Nephron progenitor cell (in vitro differentiated cells): ENCODE data around the gene SULT1C3.

Source experiments
- DNase-seq: peaks from one replicate; pipeline ENCODE4 v3.0.0; 2021
- H3K27ac Mint-ChIP-seq: 2 replicates; pipeline ENCODE4 v1.8.0; 2021; ENCODE audit warnings: mild to moderate bottlenecking, moderate library complexity, mixed read lengths
- H3K27me3 Mint-ChIP-seq: 2 replicates; pipeline ENCODE4 v1.8.0; 2021; ENCODE audit warnings: mild to moderate bottlenecking, low read depth, mixed read lengths; ENCODE audit not compliant: poor library complexity
- H3K36me3 Mint-ChIP-seq: 2 replicates; pipeline ENCODE4 v1.8.0; 2021; ENCODE audit warnings: low read depth, mixed read lengths
- H3K4me1 Mint-ChIP-seq: 2 replicates; pipeline ENCODE4 v1.8.0; 2021; ENCODE audit warnings: mixed read lengths
- H3K4me3 Mint-ChIP-seq: 2 replicates; pipeline ENCODE4 v1.8.0; 2021; ENCODE audit warnings: mild to moderate bottlenecking, moderate library complexity, mixed read lengths
- H3K9me3 Mint-ChIP-seq: 2 replicates; pipeline ENCODE4 v1.8.0; 2021; ENCODE audit warnings: mild to moderate bottlenecking, moderate library complexity, mixed read lengths
- CTCF ChIP-seq: fragments of 200-600 bp; sonication (generic); IDR thresholded peaks from 2 replicates; pipeline ENCODE4 v1.5.0; 2021; ENCODE audit warnings: antibody characterized with exemption

SULT1C3 gene

GRCh38 chr2:108293850-108294249 is 54.1 kb downstream of the SULT1C3 start:
- Mint-ChIP-seq H3K4me3 (no peak overlapping the region), H3K4me1 (peaks cover 53% of the 10 kb centered on the region), H3K27ac (no peak overlapping the region), H3K27me3 (peaks cover 6% of the 10 kb centered on the region), H3K36me3 (peaks cover 56% of the 10 kb centered on the region), H3K9me3 (peaks cover 20% of the 10 kb centered on the region)
- no peak for DNase-seq
- TF ChIP-seq CTCF: no peak

GRCh38 chr2:108297436-108298141 is 57.8 kb downstream of the SULT1C3 start:
- peaks cover 43% of the 10 kb centered on the region for H3K4me1 Mint-ChIP-seq
- DNase-seq: no peak

GRCh38 chr2:108301558-108301957 is 61.8 kb downstream of the SULT1C3 start:
- Mint-ChIP-seq H3K27me3 (peaks cover 6% of the 10 kb centered on the region), H3K36me3 (peaks cover 52% of the 10 kb centered on the region), H3K9me3 (peaks cover 18% of the 10 kb centered on the region), H3K27ac (no peak overlapping the region), H3K4me1 (peaks cover 51% of the 10 kb centered on the region), H3K4me3 (no peak overlapping the region)
- no peak for DNase-seq
- no peak for TF ChIP-seq CTCF

More at GRCh38 chr2:108297436-108298141, 57.8 kb downstream of the SULT1C3 start:
- Mint-ChIP-seq H3K9me3 (peaks cover 18% of the 10 kb centered on the region), H3K27ac (no peak overlapping the region), H3K36me3 (peaks cover 61% of the 10 kb centered on the region), H3K27me3 (peaks cover 3% of the 10 kb centered on the region), H3K4me3 (no peak overlapping the region)
- no peak for TF ChIP-seq CTCF

GRCh38 chr2:108304975-108305374 is 65.2 kb downstream of the SULT1C3 start:
- no peak for DNase-seq
- peaks cover 10% of the 10 kb centered on the region for H3K27me3 Mint-ChIP-seq

GRCh38 chr2:108305901-108306300 is 66.1 kb downstream of the SULT1C3 start:
- TF ChIP-seq CTCF: no peak
- Mint-ChIP-seq H3K36me3 (peaks cover 58% of the 10 kb centered on the region), H3K9me3 (peaks cover 11% of the 10 kb centered on the region), H3K27me3 (peaks cover 10% of the 10 kb centered on the region), H3K4me1 (peaks cover 35% of the 10 kb centered on the region), H3K27ac (peak overlapping the region; percentile 18), H3K4me3 (no peak overlapping the region)
- no peak for DNase-seq

More at GRCh38 chr2:108304975-108305374, 65.2 kb downstream of the SULT1C3 start:
- Mint-ChIP-seq H3K9me3 (peaks cover 5% of the 10 kb centered on the region), H3K27ac (no peak overlapping the region), H3K4me1 (peaks cover 37% of the 10 kb centered on the region), H3K4me3 (no peak overlapping the region), H3K36me3 (peaks cover 54% of the 10 kb centered on the region)
- TF ChIP-seq CTCF: no peak

- H3K36me3 Mint-ChIP-seq: peaks cover 53% of the 10 kb centered on the region
- no peak overlapping the region for H3K27ac Mint-ChIP-seq
Measured at GRCh38 chr2:108309903-108310302, 70.1 kb downstream of the SULT1C3 start.

More at GRCh38 chr2:108309903-108310302, 70.1 kb downstream of the SULT1C3 start:
- Mint-ChIP-seq H3K4me1 (peaks cover 28% of the 10 kb centered on the region), H3K27me3 (peaks cover 7% of the 10 kb centered on the region), H3K4me3 (no peak overlapping the region), H3K9me3 (peaks cover 40% of the 10 kb centered on the region)
- TF ChIP-seq CTCF: no peak
- DNase-seq: no peak
